Cardiac muscle cell (in vitro differentiated cells and primary cell): ENCODE data around the gene SEH1L. TPM values are rescaled to one million over a fixed set of nuclear protein-coding genes. Genes with fewer than 3 reads are reported as not detected.

ENCODE experiments used
- DNase-seq, 2 donors: peaks; one replicate each; pipeline versions ENCODE4 v3.0.0 to v3.0.0-alpha.2; 2010 to 2017; ENCODE audit warnings: low read depth in 1 of 2, low spot score in 1 of 2
- H3K27ac ChIP-seq: fragments of 200-600 bp; sonication (generic); 2 replicates; pipeline ENCODE4 v1.5.1; 2016
- H3K27me3 ChIP-seq: fragments of 200-600 bp; sonication (generic); 2 replicates; pipeline ENCODE4 v1.6.0; 2016; ENCODE audit warnings: control low read depth
- H3K36me3 ChIP-seq: fragments of 200-600 bp; sonication (generic); 2 replicates; pipeline ENCODE4 v1.5.1; 2016; ENCODE audit warnings: control low read depth
- H3K4me1 ChIP-seq: fragments of 200-600 bp; sonication (generic); 2 replicates; pipeline ENCODE4 v1.8.1; 2017; ENCODE audit warnings: low read depth, mild to moderate bottlenecking, mixed run types
- H3K4me3 ChIP-seq: fragments of 200-600 bp; sonication (generic); 2 replicates; pipeline ENCODE4 v1.5.1; 2016; ENCODE audit warnings: mild to moderate bottlenecking
- H3K9me3 ChIP-seq: fragments of 200-600 bp; sonication (generic); 2 replicates; pipeline ENCODE4 v1.5.1; 2017; ENCODE audit warnings: low read depth, mild to moderate bottlenecking, control low read depth
- CTCF ChIP-seq: IDR thresholded peaks from 2 replicates; pipeline ENCODE4 v1.5.1; 2012; ENCODE audit warnings: low read depth, mild to moderate bottlenecking, low read length
- polyA plus RNA-seq: library from polyadenylated mRNA; unstranded; fragments of >200 nt; fragmentation: Nextera tagmentation; extraction: Ambion mirVana; gene quantifications from 2 replicates; pipeline ENCODE4 v1.2.1, GENCODE V29; 2016
- total RNA-seq: library from RNA; depleted of rRNA; stranded (reverse); fragments of >200 nt; gene quantifications from 2 replicates; pipeline ENCODE4 v1.2.3, GENCODE V29; 2016

SEH1L gene
- total and polyA plus RNA-seq, 2 experiments from 2014 or later: 20.9 to 30.0 TPM

GRCh38 chr18:13026583-13027270 lies 78.9 kb downstream of the SEH1L start:
- TF ChIP-seq CTCF: no peak
- Histone ChIP-seq H3K4me3 (no peak overlapping the region), H3K27ac (peak overlapping the region; percentile 85), H3K27me3 (no peaks in the 10 kb centered on the region), H3K9me3 (no peaks in the 10 kb centered on the region), H3K36me3 (peaks cover 12% of the 10 kb centered on the region), H3K4me1 (peaks cover 21% of the 10 kb centered on the region)
- DNase-seq: no peak

GRCh38 chr18:13028869-13029268 lies 81.1 kb downstream of the SEH1L start:
- Histone ChIP-seq H3K4me1 (peaks cover 21% of the 10 kb centered on the region), H3K36me3 (peaks cover 12% of the 10 kb centered on the region), H3K4me3 (no peak overlapping the region), H3K9me3 (no peaks in the 10 kb centered on the region), H3K27me3 (no peaks in the 10 kb centered on the region), H3K27ac (peak overlapping the region; percentile 47)
- DNase-seq: peak in 1 of 2 donors; percentile 38
- TF ChIP-seq CTCF: no peak

- peaks cover 15% of the 10 kb centered on the region for H3K4me1 ChIP-seq
- no peak overlapping the region for H3K4me3 ChIP-seq
- H3K27ac ChIP-seq: no peak overlapping the region
- no peak for DNase-seq
- no peaks in the 10 kb centered on the region for H3K27me3 ChIP-seq
- peaks cover 12% of the 10 kb centered on the region for H3K36me3 ChIP-seq
- no peaks in the 10 kb centered on the region for H3K9me3 ChIP-seq
- TF ChIP-seq CTCF: no peak
Observed at GRCh38 chr18:13032173-13032572, 84.4 kb downstream of the SEH1L start.

- Histone ChIP-seq H3K9me3 (no peaks in the 10 kb centered on the region), H3K4me3 (no peak overlapping the region), H3K27ac (no peak overlapping the region), H3K36me3 (peaks cover 11% of the 10 kb centered on the region), H3K27me3 (no peaks in the 10 kb centered on the region), H3K4me1 (no peaks in the 10 kb centered on the region)
- no peak for TF ChIP-seq CTCF
- no peak for DNase-seq
Observed at GRCh38 chr18:13035249-13035914, 87.6 kb downstream of the SEH1L start.

GRCh38 chr18:13036622-13037320 lies 89.0 kb downstream of the SEH1L start:
- Histone ChIP-seq H3K4me1 (no peaks in the 10 kb centered on the region), H3K27ac (no peak overlapping the region), H3K4me3 (no peak overlapping the region), H3K27me3 (no peaks in the 10 kb centered on the region), H3K9me3 (no peaks in the 10 kb centered on the region), H3K36me3 (peaks cover 6% of the 10 kb centered on the region)
- no peak for TF ChIP-seq CTCF
- no peak for DNase-seq

Other genes starting within 250 kb of the SEH1L start
- gene CEP76, start 245.3 kb upstream of the SEH1L start, total RNA-seq: 13.4 and 13.7 TPM in 2 replicates
- 8.2 and 16.7 TPM in 2 replicates for gene CEP76, start 245.3 kb upstream of the SEH1L start, polyA plus RNA-seq
- 47.2 and 70.3 TPM in 2 replicates for gene PSMG2, start 245.0 kb upstream of the SEH1L start, total RNA-seq
- gene PSMG2, start 245.0 kb upstream of the SEH1L start, polyA plus RNA-seq: 82.2 and 100 TPM in 2 replicates
- 20.4 and 24.7 TPM in 2 replicates for gene PTPN2, start 63.8 kb upstream of the SEH1L start, total RNA-seq
- gene PTPN2, start 63.8 kb upstream of the SEH1L start, polyA plus RNA-seq: 25.4 and 29.8 TPM in 2 replicates
- gene CEP192, start 43.4 kb downstream of the SEH1L start, total RNA-seq: 14.4 and 26.3 TPM in 2 replicates
- 8.4 and 18.1 TPM in 2 replicates for gene CEP192, start 43.4 kb downstream of the SEH1L start, polyA plus RNA-seq